ENCODE measurements around the gene QSOX1.

Gene QSOX1

DNA sequence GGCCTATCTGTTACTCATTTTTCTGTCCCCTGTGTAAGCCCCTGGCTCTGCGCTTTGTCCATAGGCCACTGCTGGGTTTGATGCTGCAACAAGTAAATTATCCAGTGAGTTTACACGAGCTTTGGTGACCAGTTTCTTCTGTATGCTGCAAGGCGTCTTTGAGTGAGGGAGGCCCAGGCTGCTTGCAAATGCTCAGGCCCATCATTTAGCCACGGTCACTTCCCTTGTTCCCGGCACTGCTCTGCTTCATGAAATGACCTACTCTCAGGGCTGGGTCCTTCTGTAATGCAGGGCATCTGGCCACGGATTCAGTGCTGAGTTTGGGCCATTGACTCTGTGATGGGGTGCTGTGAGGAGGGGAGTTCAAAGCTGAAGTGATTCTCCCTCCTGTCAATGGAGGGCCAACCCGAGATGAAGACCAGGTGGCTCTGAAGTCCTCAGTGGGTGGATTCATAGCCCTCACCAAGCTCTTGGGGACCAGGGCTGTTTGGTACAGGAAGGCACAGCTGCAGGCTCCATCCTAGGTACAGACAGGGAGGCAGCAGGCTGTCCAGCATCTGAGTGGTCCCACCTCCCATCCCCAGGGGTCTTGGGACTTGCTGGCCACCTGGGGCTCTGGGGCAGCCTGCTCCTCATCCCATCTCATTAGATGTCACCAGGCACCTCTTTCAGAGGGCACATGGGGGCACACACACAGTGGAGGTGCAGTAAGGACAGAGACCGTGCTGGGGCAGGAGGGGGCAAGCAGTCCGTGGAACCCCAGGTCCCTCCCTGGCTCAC is 97.0 kb downstream of the QSOX1 start:
- DNase-seq (ENCODE audit: low read depth) = no peak

DNA sequence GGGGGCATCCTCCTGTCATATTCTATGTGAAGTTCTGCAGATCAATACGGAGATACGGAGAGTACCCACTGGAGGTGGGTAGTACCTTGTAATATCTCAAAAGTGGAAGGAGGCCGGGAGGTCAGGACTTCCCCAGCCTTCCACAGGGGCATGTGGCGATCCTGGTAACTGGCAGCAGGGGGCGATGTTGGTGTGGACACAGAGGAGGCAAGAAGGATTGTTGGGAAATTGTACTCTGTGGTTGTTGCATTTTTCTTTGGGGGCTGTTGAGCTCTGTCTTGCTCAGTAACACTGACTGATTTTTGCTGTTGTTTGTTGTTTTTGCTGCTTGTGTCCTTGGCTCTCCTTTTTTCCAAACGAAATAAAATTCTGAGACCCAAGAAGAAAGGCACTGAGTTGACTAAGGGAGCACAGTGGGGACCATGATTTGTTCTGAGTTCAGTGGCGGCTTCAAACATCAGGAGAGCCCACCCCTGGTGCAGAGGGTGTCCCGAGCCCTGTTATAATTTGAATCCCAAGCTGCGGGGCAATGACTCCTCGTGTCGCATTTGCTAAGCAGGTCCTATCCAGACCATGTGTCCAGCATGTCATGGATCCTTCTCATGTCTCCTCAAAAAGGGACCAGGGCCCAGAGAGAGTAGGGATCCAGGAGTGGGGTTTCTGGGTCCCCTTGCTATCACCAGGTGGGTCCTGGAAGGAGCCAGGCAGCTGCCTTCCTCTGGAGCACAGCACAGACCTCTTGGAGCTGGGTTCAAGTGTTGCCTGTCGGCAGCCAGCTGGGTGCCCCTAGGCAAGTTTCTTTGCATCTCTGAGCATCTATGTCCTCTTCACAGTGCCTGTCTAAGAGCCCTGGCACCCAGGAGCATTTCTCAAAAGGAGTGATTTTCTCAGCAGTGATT is 98.2 kb downstream of the QSOX1 start:
- DNase-seq (ENCODE audit: low read depth) = no peak
